Pancreas (tissue), 10 donors: ENCODE measurements around the gene INTS11. TPM values are rescaled to one million over a fixed set of nuclear protein-coding genes. Genes with fewer than 3 reads are reported as not detected.

Experiments used
- ATAC-seq, 4 donors: fragments of 200-7000 bp; cut with Tn5 transposase; one replicate each; pipeline versions ENCODE4 v1.8.0 to v1.9.1; 2020; ENCODE audit warnings: mild to moderate bottlenecking in 4 of 4, moderate library complexity in 4 of 4
- DNase-seq, 6 donors: peaks; one replicate each; pipeline ENCODE4 v3.0.0-alpha.2; 2020
- FAIRE-seq: peaks from 2 replicates; lab custom pipeline; 2012; peaks lifted over from hg19 to GRCh38; lab: Jason Lieb, UNC
- H3K27ac ChIP-seq, 4 donors: fragments of 200-600 bp; sonication (generic); 1 replicate in 3 of 4; 2 replicates in 1 of 4; pipeline versions ENCODE4 v1.5.0 to v1.8.0; 2020
- H3K27me3 ChIP-seq, 4 donors: fragments of 200-600 bp; one replicate each; pipeline ENCODE4 v1.8.0; 2021
- H3K36me3 ChIP-seq, 3 donors: fragments of 200-600 bp; sonication (generic) in 1 of 3; one replicate each; pipeline versions ENCODE4 v1.5.0 to v1.8.0; 2020 to 2021
- H3K4me1 ChIP-seq, 3 donors: fragments of 200-600 bp; one replicate each; pipeline ENCODE4 v1.8.0; 2021
- H3K4me3 ChIP-seq, 4 donors: fragments of 200-600 bp; sonication (generic) in 2 of 4; one replicate each; pipeline versions ENCODE4 v1.5.0 to v1.8.0; 2020 to 2021
- H3K9me3 ChIP-seq, 4 donors: fragments of 200-600 bp; one replicate each; pipeline ENCODE4 v1.8.0; 2021
- CTCF ChIP-seq, 4 donors: fragments of 200-600 bp; sonication (generic) in 3 of 4; IDR thresholded peaks; one replicate each; pipeline versions ENCODE4 v1.5.0 to v1.8.0; 2021; ENCODE audit warnings: antibody characterized with exemption in 4 of 4
- WGBS, 2 donors: extraction: QIAGEN DNeasy Blood & Tissue Kit; methylation state at CpG; one replicate each; pipeline ENCODE4 v1.1.7; 2013; 5-methylcytosine and 5-hydroxymethylcytosine counted together
- intact Hi-C, 3 donors: fragments of 100-400 bp; cut with DNase I; formaldehyde crosslinking; loops; one replicate each; pipeline versions ENCODE4 v1.11.1 to v1.14.2; 2022
- polyA plus RNA-seq, 2 donors: library from polyadenylated mRNA; stranded (reverse); fragments of 200-250 nt; gene quantifications; one replicate each; pipeline ENCODE4 v1.2.3, GENCODE V29; 2013
- total RNA-seq, 6 donors: library from RNA; stranded (reverse); fragmentation: NEBNext Ultra II Directional in 4 of 6; extraction: Animal tissue kit (Norgen Biotek cat#: 25700) in 4 of 6; gene quantifications; one replicate each; pipeline versions ENCODE4 v1.2.1 to v1.2.4, GENCODE V29; 2021 to 2023
- donor health status: healthy with polysubstance abuse.
- donor health status: DM: no; HTN: no; CAD: no; lungs with moderate emphysema.
- donor health status: DM: no; HTN: no; CAD: no.
- donor health status: control.
- donor health status: control.
- donor health status: Bipolar disorder and iron deficiency.
- donor health status: DM: yes; HTN: yes; CAD: no.
- donor health status: DM: no; HTN: no; CAD: no.
- donor health status: DM: no; HTN: no; CAD: no.
- donor health status: DM: yes; HTN: yes; CAD: no.

The INTS11 gene
- total and polyA plus RNA-seq, 8 donors, result 33.4 to 311 (median 58.9) TPM

DNA sequence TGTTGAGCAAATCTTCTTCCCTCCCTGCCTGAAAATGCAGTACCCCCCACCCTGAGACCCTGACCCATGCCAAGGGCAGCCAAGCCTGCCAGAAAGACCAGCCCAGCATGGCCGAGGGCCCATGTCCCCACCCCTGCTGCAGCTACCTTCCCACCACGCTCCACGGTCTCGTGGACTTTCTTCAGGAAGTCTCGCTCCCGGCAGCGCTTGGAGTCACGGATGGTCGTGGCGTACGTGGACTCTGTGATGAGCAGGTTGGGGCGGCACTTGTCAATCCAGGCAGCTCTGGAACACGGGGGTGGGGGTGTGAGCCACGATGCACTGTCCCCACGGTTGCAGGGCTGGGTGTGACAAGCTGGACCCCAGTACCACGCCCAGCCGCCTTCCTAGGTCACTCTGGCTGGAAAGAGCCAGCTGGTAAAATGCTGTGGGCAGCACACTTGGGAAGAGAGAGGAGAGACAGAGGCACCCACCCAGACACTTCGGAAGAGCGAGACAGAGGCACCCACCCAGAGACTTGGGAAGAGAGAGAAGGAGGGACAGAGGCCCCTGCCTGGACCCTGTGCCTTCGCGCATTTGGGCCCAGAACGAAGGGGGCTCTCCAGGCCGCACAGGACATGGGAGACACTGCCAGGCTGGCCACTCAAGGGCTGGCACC, 9.7 kb downstream of the INTS11 start:
- WGBS, 2 donors, result 89 to 91% methylated on average over 23 of the region's 23 CpGs
- H3K4me1 ChIP-seq, result peaks cover 0 to 12% (median 11%) of the 10 kb centered on the region in 3 donors
- no peak for FAIRE-seq

DNA sequence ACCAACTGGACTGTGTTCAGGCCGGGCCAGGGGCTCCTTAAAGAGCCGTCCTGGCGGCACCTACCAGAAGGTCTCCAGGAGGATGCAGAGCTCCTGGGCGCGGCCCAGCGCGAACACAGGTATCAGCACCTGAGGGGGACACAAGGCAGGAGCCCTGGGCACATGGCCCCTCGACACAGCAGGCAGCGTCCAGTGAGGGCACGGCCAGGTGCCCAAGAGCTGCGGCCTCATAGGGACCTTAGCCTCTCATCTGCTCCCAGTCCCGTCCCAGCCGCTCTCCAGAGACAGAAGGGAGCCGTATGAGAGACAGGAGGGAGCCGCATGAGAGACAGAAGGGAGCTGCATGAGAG, 10.2 kb downstream of the INTS11 start:
- Histone ChIP-seq H3K9me3 (no peaks in the 10 kb centered on the region), H3K4me1 (peaks cover 0 to 17% (median 11%) of the 10 kb centered on the region in 3 donors), H3K36me3 (peaks cover 0 to 38% (median 21%) of the 10 kb centered on the region in 3 donors), H3K27me3 (no peaks in the 10 kb centered on the region), H3K4me3 (no peak overlapping the region), H3K27ac (no peak overlapping the region)
- intact Hi-C loops, result no loop called here
- ATAC-seq (no peak), DNase-seq (no peak), FAIRE-seq (no peak)
- WGBS, 2 donors, result 92 to 97% methylated on average over 15 of the region's 15 CpGs
- TF ChIP-seq CTCF (IDR thresholded peaks at IDR 0.05), result no peak

More for the DNA sequence above, 9.7 kb downstream of the INTS11 start:
- no peaks in the 10 kb centered on the region for H3K27me3 ChIP-seq
- no peak for TF ChIP-seq CTCF (IDR thresholded peaks at IDR 0.05)
- ATAC-seq (no peak), DNase-seq (no peak)
- H3K4me3 ChIP-seq, result no peak overlapping the region
- H3K36me3 ChIP-seq, result peaks cover 0 to 38% (median 21%) of the 10 kb centered on the region in 3 donors
- intact Hi-C loops, result no loop called here
- H3K27ac ChIP-seq, result no peak overlapping the region
- no peaks in the 10 kb centered on the region for H3K9me3 ChIP-seq

DNA sequence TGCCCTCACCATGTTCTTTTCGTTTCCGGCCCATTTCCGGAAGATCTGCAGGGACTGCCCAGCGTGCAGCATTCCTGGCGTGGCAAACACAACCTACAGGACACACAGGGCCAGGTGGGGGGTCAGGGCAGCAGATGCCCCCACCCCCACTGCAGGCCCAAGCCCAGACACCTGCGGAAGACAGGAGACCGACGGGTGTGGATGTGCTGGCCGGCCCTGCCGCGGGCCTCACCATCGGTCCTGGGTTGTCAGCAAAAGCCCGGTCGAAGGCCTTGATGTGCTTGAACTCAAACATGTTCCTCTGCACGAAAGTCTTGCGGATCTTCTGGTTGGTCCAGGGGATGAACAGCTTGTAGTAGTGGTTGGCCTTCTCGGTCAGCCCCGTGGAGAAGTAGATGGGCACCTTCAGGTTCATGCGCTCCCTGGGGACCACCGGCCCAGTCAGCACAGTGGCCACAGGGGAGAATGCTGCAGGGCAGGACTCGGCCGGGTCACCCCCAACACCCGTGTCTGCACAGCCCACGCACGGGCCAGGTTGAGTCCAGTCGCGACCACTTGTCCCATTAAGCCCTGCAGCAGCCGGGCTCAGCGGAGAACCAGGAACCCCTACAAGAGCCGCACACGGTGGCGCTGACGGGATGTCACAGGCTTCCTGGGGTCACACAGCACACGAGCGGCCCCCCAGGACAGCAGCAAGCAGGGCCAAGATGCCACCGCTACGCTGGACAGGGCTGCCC, 10.8 kb downstream of the INTS11 start:
- Histone ChIP-seq H3K36me3 (peaks cover 0 to 38% (median 21%) of the 10 kb centered on the region in 3 donors), H3K27ac (no peak overlapping the region), H3K4me3 (no peak overlapping the region), H3K27me3 (no peaks in the 10 kb centered on the region), H3K4me1 (peaks cover 0 to 15% (median 11%) of the 10 kb centered on the region in 3 donors), H3K9me3 (no peaks in the 10 kb centered on the region)
- no peak for TF ChIP-seq CTCF (IDR thresholded peaks at IDR 0.05)
- ATAC-seq (no peak), DNase-seq (no peak), FAIRE-seq (no peak)
- intact Hi-C loops, result no loop called here
- WGBS, 2 donors, result 88 to 90% methylated on average over 35 to 37 of the region's 37 CpGs

- DNase-seq, result no peak
- no peak for TF ChIP-seq CTCF (IDR thresholded peaks at IDR 0.05)
- 92 to 94% methylated on average over 49 of the region's 49 CpGs for WGBS, 2 donors
- Histone ChIP-seq H3K27me3 (no peaks in the 10 kb centered on the region), H3K4me1 (peaks cover 0 to 6% (median 2%) of the 10 kb centered on the region in 3 donors), H3K9me3 (no peaks in the 10 kb centered on the region), H3K36me3 (peaks cover 0 to 37% (median 21%) of the 10 kb centered on the region in 3 donors), H3K4me3 (no peak overlapping the region), H3K27ac (no peak overlapping the region)
- intact Hi-C loops, result no loop called here
- no peak for ATAC-seq
- no peak for FAIRE-seq
Measured at GRCh38 chr1:1312450-1313314, 11.8 kb downstream of the INTS11 start.
